Activated CD4-positive, alpha-beta T cell treated with anti-CD3 and anti-CD28 coated beads for 48 hours (primary cell): ENCODE results near the gene OGDHL.
"Not testable (repeated sequence)": the region's sequence is repeated elsewhere in the genome, so short reads cannot be mapped to it uniquely, and the experiment has no call there.

Experiments
- DNase-seq: peaks from one replicate; pipeline ENCODE4 v3.0.0-alpha.2; 2020

Gene OGDHL

GRCh38 chr10:49756031-49756430 lies 6.1 kb downstream of the OGDHL start:
- no peak for DNase-seq

- DNase-seq, result not testable (repeated sequence)
These were observed 7.2 kb downstream of the OGDHL start for GRCh38 chr10:49754951-49755350.

- no peak for DNase-seq
These were observed 9.5 kb downstream of the OGDHL start for GRCh38 chr10:49752584-49752983.

- DNase-seq, result no peak
These were observed 10.2 kb downstream of the OGDHL start for GRCh38 chr10:49751636-49752510.

GRCh38 chr10:49751216-49751615 lies 10.9 kb downstream of the OGDHL start:
- DNase-seq, result no peak

- DNase-seq, result no peak
These were observed 11.6 kb downstream of the OGDHL start for GRCh38 chr10:49750546-49750945.

- DNase-seq, result no peak
These were observed 12.3 kb downstream of the OGDHL start for GRCh38 chr10:49749556-49750491.

- DNase-seq, result no peak
These were observed 13.0 kb downstream of the OGDHL start for GRCh38 chr10:49749144-49749543.

GRCh38 chr10:49748006-49748405 lies 14.1 kb downstream of the OGDHL start:
- DNase-seq, result no peak

- DNase-seq, result no peak
These were observed 14.8 kb downstream of the OGDHL start for GRCh38 chr10:49747303-49747646.

- DNase-seq, result no peak
These were observed 15.4 kb downstream of the OGDHL start for GRCh38 chr10:49746626-49747302.

- DNase-seq, result no peak
These were observed 16.4 kb downstream of the OGDHL start for GRCh38 chr10:49745756-49746155.

- no peak for DNase-seq
These were observed 17.1 kb downstream of the OGDHL start for GRCh38 chr10:49744924-49745605.

- no peak for DNase-seq
These were observed 17.9 kb downstream of the OGDHL start for GRCh38 chr10:49744091-49744685.

- DNase-seq, result no peak
These were observed 18.6 kb downstream of the OGDHL start for GRCh38 chr10:49743464-49744075.

- DNase-seq, result no peak
These were observed 19.2 kb downstream of the OGDHL start for GRCh38 chr10:49742683-49743463.

GRCh38 chr10:49741108-49741995 lies 20.8 kb downstream of the OGDHL start:
- DNase-seq, result no peak

- DNase-seq, result no peak
These were observed 21.6 kb downstream of the OGDHL start for GRCh38 chr10:49740346-49741107.

GRCh38 chr10:49739426-49739825 lies 22.7 kb downstream of the OGDHL start:
- DNase-seq, result no peak
